ENCODE results near the gene MACO1. TPM values are rescaled to one million over a fixed set of nuclear protein-coding genes. Genes with fewer than 3 reads are reported as not detected.
"Not testable (repeated sequence)": the region's sequence is repeated elsewhere in the genome, so short reads cannot be mapped to it uniquely, and the experiment has no call there.

Gene MACO1
- 11.8 TPM for polyA plus RNA-seq (2012; ENCODE audit: insufficient read length, low read depth)

- TF ChIP-seq FOXP2 (optimal IDR thresholded peaks at IDR 0.05; ENCODE audit: borderline replicate concordance, extremely low read depth, extremely low read length, insufficient read depth) (peak; percentile 47), REST (IDR thresholded peaks at IDR 0.05; ENCODE audit: insufficient read depth in 1 of 2, low read depth in 2 of 2, low read length in 2 of 2) (0 out of 4 replicates have a peak, but pooled peaks of 1 of the 2 experiments have one; percentile 9), TAF1 (IDR thresholded peaks at IDR 0.05; ENCODE audit: borderline replicate concordance, insufficient read depth, low read length) (peak; percentile 91; the same call in 1 of the 2 replicates), POLR2AphosphoS5 (IDR thresholded peaks at IDR 0.05; ENCODE audit: low read depth, low read length) (peak; percentile 75), SIN3A (IDR thresholded peaks at IDR 0.05; ENCODE audit: borderline replicate concordance, insufficient read depth, low read length) (peak; percentile 74; the same call in 1 of the 2 replicates)
Observed at GRCh38 chr1:25430073-25430966, at the start of gene MACO1. TSS of gene MACO1 (plus strand) at chr1:25430897. CDS start at chr1:25431099, 202 bp downstream.

GRCh38 chr1:25392841-25393240 is 37.9 kb upstream of the MACO1 start:
- TF ChIP-seq REST (IDR thresholded peaks at IDR 0.05; ENCODE audit: insufficient read depth in 1 of 2, low read depth in 2 of 2, low read length in 2 of 2) (no peak), POLR2AphosphoS5 (IDR thresholded peaks at IDR 0.05; ENCODE audit: low read depth, low read length) (no peak), SIN3A (IDR thresholded peaks at IDR 0.05; ENCODE audit: borderline replicate concordance, insufficient read depth, low read length) (no peak), FOXP2 (optimal IDR thresholded peaks at IDR 0.05; ENCODE audit: borderline replicate concordance, extremely low read depth, extremely low read length, insufficient read depth) (no peak), TAF1 (IDR thresholded peaks at IDR 0.05; ENCODE audit: borderline replicate concordance, insufficient read depth, low read length) (no peak)

- TF ChIP-seq FOXP2 (optimal IDR thresholded peaks at IDR 0.05; ENCODE audit: borderline replicate concordance, extremely low read depth, extremely low read length, insufficient read depth); SIN3A (IDR thresholded peaks at IDR 0.05; ENCODE audit: borderline replicate concordance, insufficient read depth, low read length); TAF1 (IDR thresholded peaks at IDR 0.05; ENCODE audit: borderline replicate concordance, insufficient read depth, low read length): not testable (repeated sequence)
Observed at GRCh38 chr1:25420715-25421114, 10.0 kb upstream of the MACO1 start, which contains the start of gene RHCE. TSS of gene RHCE (minus strand) at chr1:25420825. CDS start at chr1:25420786, 39 bp downstream.

- no peak for TF ChIP-seq POLR2AphosphoS5 (IDR thresholded peaks at IDR 0.05; ENCODE audit: low read depth, low read length)
- no peak for TF ChIP-seq FOXP2 (optimal IDR thresholded peaks at IDR 0.05; ENCODE audit: borderline replicate concordance, extremely low read depth, extremely low read length, insufficient read depth)
- no peak for TF ChIP-seq TAF1 (IDR thresholded peaks at IDR 0.05; ENCODE audit: borderline replicate concordance, insufficient read depth, low read length)
- TF ChIP-seq SIN3A (IDR thresholded peaks at IDR 0.05; ENCODE audit: borderline replicate concordance, insufficient read depth, low read length) = no peak
- no peak for TF ChIP-seq REST (IDR thresholded peaks at IDR 0.05; ENCODE audit: insufficient read depth in 1 of 2, low read depth in 2 of 2, low read length in 2 of 2)
Observed at GRCh38 chr1:25425098-25426085, 5.3 kb upstream of the MACO1 start.

- no peak for TF ChIP-seq FOXP2 (optimal IDR thresholded peaks at IDR 0.05; ENCODE audit: borderline replicate concordance, extremely low read depth, extremely low read length, insufficient read depth)
- TF ChIP-seq REST (IDR thresholded peaks at IDR 0.05; ENCODE audit: insufficient read depth in 1 of 2, low read depth in 2 of 2, low read length in 2 of 2) = no peak
- no peak for TF ChIP-seq SIN3A (IDR thresholded peaks at IDR 0.05; ENCODE audit: borderline replicate concordance, insufficient read depth, low read length)
- no peak for TF ChIP-seq TAF1 (IDR thresholded peaks at IDR 0.05; ENCODE audit: borderline replicate concordance, insufficient read depth, low read length)
- no peak for TF ChIP-seq POLR2AphosphoS5 (IDR thresholded peaks at IDR 0.05; ENCODE audit: low read depth, low read length)
Observed at GRCh38 chr1:25427696-25428095, 3.0 kb upstream of the MACO1 start.

Measured in PFSK-1 (cell line).